HUES48 (cell line): Measurements from ENCODE around the gene ZEB2.
A peak's percentile ranks its signal among the peaks of the same experiment; 100 is the strongest.

Experiments used
- H3K27ac ChIP-seq: one replicate; pipeline ENCODE4 v1.7.0; 2013; ENCODE audit warnings: low read depth, low read length, inconsistent platforms
- H3K27me3 ChIP-seq: 2 replicates; pipeline ENCODE4 v1.6.1; 2013; ENCODE audit warnings: mild to moderate bottlenecking, low read length; ENCODE audit not compliant: control insufficient read depth, insufficient read depth
- H3K36me3 ChIP-seq: 2 replicates; pipeline ENCODE4 v1.6.1; 2013; ENCODE audit warnings: low read length; ENCODE audit not compliant: control insufficient read depth, insufficient read depth
- H3K4me1 ChIP-seq: 2 replicates; pipeline ENCODE4 v1.6.1; 2013; ENCODE audit warnings: mild to moderate bottlenecking, low read length; ENCODE audit not compliant: control insufficient read depth, insufficient read depth
- H3K4me3 ChIP-seq: 2 replicates; pipeline ENCODE4 v1.5.1; 2013; ENCODE audit warnings: mild to moderate bottlenecking, low read depth, low read length
- H3K9ac ChIP-seq: 2 replicates; pipeline ENCODE4 v1.6.1; 2013; ENCODE audit warnings: mild to moderate bottlenecking, low read depth, low read length, moderate library complexity
- H3K9me3 ChIP-seq: 2 replicates; pipeline ENCODE4 v1.6.1; 2013; ENCODE audit warnings: low read length; ENCODE audit not compliant: control insufficient read depth, insufficient read depth

Gene ZEB2

GRCh38 chr2:144518748-144519596, 947 bp downstream of the ZEB2 start:
- no peaks in the 10 kb centered on the region for H3K36me3 ChIP-seq
- H3K4me1 ChIP-seq: peaks cover 54% of the 10 kb centered on the region
- no peak overlapping the region for H3K9ac ChIP-seq
- no peak overlapping the region for H3K27ac ChIP-seq
- no peak overlapping the region for H3K4me3 ChIP-seq
- peaks cover 87% of the 10 kb centered on the region for H3K27me3 ChIP-seq
- no peaks in the 10 kb centered on the region for H3K9me3 ChIP-seq

GRCh38 chr2:144517866-144518747, 1.8 kb downstream of the ZEB2 start:
- Histone ChIP-seq H3K36me3 (no peaks in the 10 kb centered on the region), H3K27me3 (peaks cover 95% of the 10 kb centered on the region), H3K9ac (no peak overlapping the region), H3K4me3 (peak overlapping the region; percentile 77), H3K4me1 (peaks cover 63% of the 10 kb centered on the region), H3K27ac (no peak overlapping the region), H3K9me3 (no peaks in the 10 kb centered on the region)

GRCh38 chr2:144516981-144517865, 2.7 kb downstream of the ZEB2 start:
- H3K27me3 ChIP-seq: peaks cover 95% of the 10 kb centered on the region
- H3K9me3 ChIP-seq: no peaks in the 10 kb centered on the region
- H3K9ac ChIP-seq: peak overlapping the region; percentile 43; the same call in 1 of the 2 replicates
- peak overlapping the region; percentile 76 for H3K27ac ChIP-seq
- H3K36me3 ChIP-seq: no peaks in the 10 kb centered on the region
- peak overlapping the region; percentile 77 for H3K4me3 ChIP-seq
- peaks cover 70% of the 10 kb centered on the region for H3K4me1 ChIP-seq

GRCh38 chr2:144516411-144516980, 3.4 kb downstream of the ZEB2 start:
- no peak overlapping the region for H3K9ac ChIP-seq
- H3K36me3 ChIP-seq: no peaks in the 10 kb centered on the region
- no peaks in the 10 kb centered on the region for H3K9me3 ChIP-seq
- peak overlapping the region; percentile 58 for H3K4me3 ChIP-seq
- H3K27me3 ChIP-seq: peaks cover 95% of the 10 kb centered on the region
- H3K27ac ChIP-seq: peak overlapping the region; percentile 76
- peaks cover 71% of the 10 kb centered on the region for H3K4me1 ChIP-seq

GRCh38 chr2:144515696-144516410, 4.1 kb downstream of the ZEB2 start:
- no peaks in the 10 kb centered on the region for H3K9me3 ChIP-seq
- H3K9ac ChIP-seq: no peak overlapping the region
- peak overlapping the region; percentile 58 for H3K4me3 ChIP-seq
- peak overlapping the region; percentile 76 for H3K27ac ChIP-seq
- peaks cover 95% of the 10 kb centered on the region for H3K27me3 ChIP-seq
- H3K4me1 ChIP-seq: peaks cover 71% of the 10 kb centered on the region
- no peaks in the 10 kb centered on the region for H3K36me3 ChIP-seq

- peaks cover 73% of the 10 kb centered on the region for H3K4me1 ChIP-seq
- no peak overlapping the region for H3K27ac ChIP-seq
Measured at GRCh38 chr2:144515099-144515695, 4.7 kb downstream of the ZEB2 start.

GRCh38 chr2:144514616-144515091, 5.3 kb downstream of the ZEB2 start:
- Histone ChIP-seq H3K27ac (no peak overlapping the region), H3K36me3 (no peaks in the 10 kb centered on the region), H3K4me1 (peaks cover 73% of the 10 kb centered on the region), H3K27me3 (peaks cover 89% of the 10 kb centered on the region), H3K9ac (no peak overlapping the region), H3K9me3 (no peaks in the 10 kb centered on the region), H3K4me3 (no peak overlapping the region; the same call in 1 of the 2 replicates)

More at GRCh38 chr2:144515099-144515695, 4.7 kb downstream of the ZEB2 start:
- Histone ChIP-seq H3K4me3 (peak overlapping the region; percentile 58), H3K9ac (no peak overlapping the region), H3K27me3 (peaks cover 91% of the 10 kb centered on the region), H3K36me3 (no peaks in the 10 kb centered on the region), H3K9me3 (no peaks in the 10 kb centered on the region)

- Histone ChIP-seq H3K27ac (no peak overlapping the region), H3K4me1 (peaks cover 75% of the 10 kb centered on the region), H3K9ac (no peak overlapping the region)
Measured at GRCh38 chr2:144513388-144514101, 6.4 kb downstream of the ZEB2 start.

GRCh38 chr2:144512891-144513351, 7.0 kb downstream of the ZEB2 start:
- Histone ChIP-seq H3K9ac (no peak overlapping the region), H3K4me3 (peak overlapping the region; percentile 53), H3K4me1 (peaks cover 75% of the 10 kb centered on the region), H3K9me3 (no peaks in the 10 kb centered on the region), H3K27ac (no peak overlapping the region), H3K36me3 (no peaks in the 10 kb centered on the region), H3K27me3 (peaks cover 89% of the 10 kb centered on the region)

More at GRCh38 chr2:144513388-144514101, 6.4 kb downstream of the ZEB2 start:
- H3K27me3 ChIP-seq: peaks cover 89% of the 10 kb centered on the region
- H3K9me3 ChIP-seq: no peaks in the 10 kb centered on the region
- H3K4me3 ChIP-seq: peak overlapping the region; percentile 53
- H3K36me3 ChIP-seq: no peaks in the 10 kb centered on the region
